ENCODE results near the gene ARHGAP26. TPM values are rescaled to one million over a fixed set of nuclear protein-coding genes. Genes with fewer than 3 reads are reported as not detected.
"Not testable (repeated sequence)": the region's sequence is repeated elsewhere in the genome, so short reads cannot be mapped to it uniquely, and the experiment has no call there.

ARHGAP26 gene
- total RNA-seq, 1 donor from 2014 or later, result 8.6 TPM

- no peak for DNase-seq (ENCODE audit: low read depth)
- Histone ChIP-seq H3K36me3 (ENCODE audit: control insufficient read depth, insufficient read depth, low read length) (no peaks in the 10 kb centered on the region), H3K4me3 (ENCODE audit: low read depth, low read length) (no peak overlapping the region), H3K27me3 (ENCODE audit: control insufficient read depth, insufficient read depth, low read length) (no peaks in the 10 kb centered on the region)
- TF ChIP-seq, protein P1, sequence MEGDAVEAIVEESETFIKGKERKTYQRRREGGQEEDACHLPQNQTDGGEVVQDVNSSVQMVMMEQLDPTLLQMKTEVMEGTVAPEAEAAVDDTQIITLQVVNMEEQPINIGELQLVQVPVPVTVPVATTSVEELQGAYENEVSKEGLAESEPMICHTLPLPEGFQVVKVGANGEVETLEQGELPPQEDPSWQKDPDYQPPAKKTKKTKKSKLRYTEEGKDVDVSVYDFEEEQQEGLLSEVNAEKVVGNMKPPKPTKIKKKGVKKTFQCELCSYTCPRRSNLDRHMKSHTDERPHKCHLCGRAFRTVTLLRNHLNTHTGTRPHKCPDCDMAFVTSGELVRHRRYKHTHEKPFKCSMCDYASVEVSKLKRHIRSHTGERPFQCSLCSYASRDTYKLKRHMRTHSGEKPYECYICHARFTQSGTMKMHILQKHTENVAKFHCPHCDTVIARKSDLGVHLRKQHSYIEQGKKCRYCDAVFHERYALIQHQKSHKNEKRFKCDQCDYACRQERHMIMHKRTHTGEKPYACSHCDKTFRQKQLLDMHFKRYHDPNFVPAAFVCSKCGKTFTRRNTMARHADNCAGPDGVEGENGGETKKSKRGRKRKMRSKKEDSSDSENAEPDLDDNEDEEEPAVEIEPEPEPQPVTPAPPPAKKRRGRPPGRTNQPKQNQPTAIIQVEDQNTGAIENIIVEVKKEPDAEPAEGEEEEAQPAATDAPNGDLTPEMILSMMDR (IDR thresholded peaks at IDR 0.05; ENCODE audit: insufficient read depth, low read length, poor library complexity, severe bottlenecking), result no peak
Observed at GRCh38 chr5:143113461-143113860, 343.3 kb downstream of the ARHGAP26 start.

- H3K36me3 ChIP-seq (ENCODE audit: control insufficient read depth, insufficient read depth, low read length), result no peaks in the 10 kb centered on the region
- no peak overlapping the region for H3K4me3 ChIP-seq (ENCODE audit: low read depth, low read length)
- no peak for DNase-seq (ENCODE audit: low read depth)
- TF ChIP-seq, protein P1 (IDR thresholded peaks at IDR 0.05; ENCODE audit: insufficient read depth, low read length, poor library complexity, severe bottlenecking), result no peak
- H3K27me3 ChIP-seq (ENCODE audit: control insufficient read depth, insufficient read depth, low read length), result no peaks in the 10 kb centered on the region
Observed at GRCh38 chr5:143114481-143114880, 344.3 kb downstream of the ARHGAP26 start.

DNA sequence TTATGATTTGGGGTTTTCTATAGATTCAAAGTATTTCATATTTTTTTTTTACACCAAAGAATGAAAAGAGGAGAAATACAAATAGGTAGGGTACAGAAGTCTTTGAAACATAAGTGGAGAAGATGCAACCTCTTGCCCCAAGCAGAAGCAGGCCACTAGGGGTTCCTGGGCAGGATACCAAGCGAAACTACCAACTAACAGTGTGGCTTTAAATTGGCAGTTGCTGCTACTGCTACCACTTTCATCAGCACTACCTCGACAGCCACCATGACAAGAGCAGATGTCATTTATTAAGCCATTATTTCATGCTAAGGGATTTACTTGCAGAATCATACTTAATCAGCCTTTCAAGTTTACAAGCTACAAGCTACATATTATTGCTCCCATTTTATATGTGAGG lies 345.2 kb downstream of the ARHGAP26 start:
- DNase-seq (ENCODE audit: low read depth), result no peak
- Histone ChIP-seq H3K36me3 (ENCODE audit: control insufficient read depth, insufficient read depth, low read length) (no peaks in the 10 kb centered on the region), H3K27me3 (ENCODE audit: control insufficient read depth, insufficient read depth, low read length) (no peaks in the 10 kb centered on the region), H3K4me3 (ENCODE audit: low read depth, low read length) (no peak overlapping the region)
- TF ChIP-seq, protein P1 (IDR thresholded peaks at IDR 0.05; ENCODE audit: insufficient read depth, low read length, poor library complexity, severe bottlenecking), result no peak

- no peak for DNase-seq (ENCODE audit: low read depth)
- H3K4me3 ChIP-seq (ENCODE audit: low read depth, low read length), result no peak overlapping the region
- no peaks in the 10 kb centered on the region for H3K27me3 ChIP-seq (ENCODE audit: control insufficient read depth, insufficient read depth, low read length)
- TF ChIP-seq, protein P1 (IDR thresholded peaks at IDR 0.05; ENCODE audit: insufficient read depth, low read length, poor library complexity, severe bottlenecking), result no peak
- H3K36me3 ChIP-seq (ENCODE audit: control insufficient read depth, insufficient read depth, low read length), result no peaks in the 10 kb centered on the region
Observed at GRCh38 chr5:143116814-143117213, 346.6 kb downstream of the ARHGAP26 start.

DNA sequence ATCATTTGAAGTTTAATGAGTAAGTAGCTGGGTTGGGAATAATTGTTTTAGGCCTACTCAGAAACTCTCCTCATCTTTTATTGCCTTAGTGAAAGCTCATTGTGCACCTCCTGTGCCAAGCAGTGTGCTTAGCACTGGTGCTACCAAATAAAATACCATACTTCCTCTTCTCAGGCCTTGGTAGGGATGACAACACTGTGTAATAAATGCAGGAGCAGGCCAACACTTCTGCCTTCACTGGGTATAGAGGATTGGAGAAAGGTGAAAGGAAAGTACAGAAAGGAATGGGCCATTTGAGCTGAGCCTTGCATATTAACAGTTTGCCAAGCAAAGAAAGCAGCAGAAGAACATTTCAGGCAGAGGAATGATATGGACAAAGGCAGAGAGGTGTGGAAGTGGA lies 347.6 kb downstream of the ARHGAP26 start:
- TF ChIP-seq, protein P1 (IDR thresholded peaks at IDR 0.05; ENCODE audit: insufficient read depth, low read length, poor library complexity, severe bottlenecking), result no peak
- DNase-seq (ENCODE audit: low read depth), result no peak
- Histone ChIP-seq H3K4me3 (ENCODE audit: low read depth, low read length) (no peak overlapping the region), H3K27me3 (ENCODE audit: control insufficient read depth, insufficient read depth, low read length) (no peaks in the 10 kb centered on the region), H3K36me3 (ENCODE audit: control insufficient read depth, insufficient read depth, low read length) (no peaks in the 10 kb centered on the region)

- H3K4me3 ChIP-seq (ENCODE audit: low read depth, low read length), result no peak overlapping the region
- TF ChIP-seq, protein P1 (IDR thresholded peaks at IDR 0.05; ENCODE audit: insufficient read depth, low read length, poor library complexity, severe bottlenecking), result no peak
- no peaks in the 10 kb centered on the region for H3K36me3 ChIP-seq (ENCODE audit: control insufficient read depth, insufficient read depth, low read length)
- H3K27me3 ChIP-seq (ENCODE audit: control insufficient read depth, insufficient read depth, low read length), result no peaks in the 10 kb centered on the region
- no peak for DNase-seq (ENCODE audit: low read depth)
Observed at GRCh38 chr5:143118222-143118621, 348.0 kb downstream of the ARHGAP26 start.

- not testable (repeated sequence) for H3K4me3 ChIP-seq (ENCODE audit: low read depth, low read length); H3K27me3 ChIP-seq (ENCODE audit: control insufficient read depth, insufficient read depth, low read length); H3K36me3 ChIP-seq (ENCODE audit: control insufficient read depth, insufficient read depth, low read length); DNase-seq (ENCODE audit: low read depth)
Observed at GRCh38 chr5:143118818-143119217, 348.6 kb downstream of the ARHGAP26 start.
